GM12874 (cell line): Measurements from ENCODE around the gene COL1A1.

Source experiments
- TF ChIP-seq, protein P1 (sequence below): IDR thresholded peaks from 2 replicates; pipeline ENCODE4 v1.5.1; 2011; ENCODE audit warnings: low read depth, mild to moderate bottlenecking, control low read depth, low read length, moderate library complexity; ENCODE audit not compliant: insufficient read depth

Gene COL1A1

DNA sequence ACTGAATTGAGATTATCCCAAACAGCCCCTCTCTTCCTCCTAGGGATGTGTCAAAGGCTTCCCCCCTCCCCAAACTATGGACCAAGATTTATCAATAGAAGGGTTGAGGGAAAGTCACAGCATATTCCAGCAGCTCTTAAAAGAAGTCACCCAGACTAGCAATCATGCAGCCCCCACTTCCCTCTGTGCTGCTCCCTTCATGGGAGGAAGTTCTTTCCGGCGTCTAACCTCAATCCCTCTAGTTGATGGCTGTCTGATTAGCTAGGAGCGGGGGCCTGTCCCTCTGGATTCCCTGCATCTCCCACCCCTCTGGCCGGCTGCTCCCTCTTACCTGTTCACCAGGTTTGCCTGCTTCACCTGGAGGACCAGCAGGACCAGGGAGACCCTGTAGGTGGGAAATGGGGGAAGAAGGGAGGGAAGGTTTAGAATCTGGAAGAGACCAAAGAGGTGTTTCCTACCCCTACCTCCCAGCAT is 9.2 kb downstream of the COL1A1 start:
- TF ChIP-seq, protein P1, sequence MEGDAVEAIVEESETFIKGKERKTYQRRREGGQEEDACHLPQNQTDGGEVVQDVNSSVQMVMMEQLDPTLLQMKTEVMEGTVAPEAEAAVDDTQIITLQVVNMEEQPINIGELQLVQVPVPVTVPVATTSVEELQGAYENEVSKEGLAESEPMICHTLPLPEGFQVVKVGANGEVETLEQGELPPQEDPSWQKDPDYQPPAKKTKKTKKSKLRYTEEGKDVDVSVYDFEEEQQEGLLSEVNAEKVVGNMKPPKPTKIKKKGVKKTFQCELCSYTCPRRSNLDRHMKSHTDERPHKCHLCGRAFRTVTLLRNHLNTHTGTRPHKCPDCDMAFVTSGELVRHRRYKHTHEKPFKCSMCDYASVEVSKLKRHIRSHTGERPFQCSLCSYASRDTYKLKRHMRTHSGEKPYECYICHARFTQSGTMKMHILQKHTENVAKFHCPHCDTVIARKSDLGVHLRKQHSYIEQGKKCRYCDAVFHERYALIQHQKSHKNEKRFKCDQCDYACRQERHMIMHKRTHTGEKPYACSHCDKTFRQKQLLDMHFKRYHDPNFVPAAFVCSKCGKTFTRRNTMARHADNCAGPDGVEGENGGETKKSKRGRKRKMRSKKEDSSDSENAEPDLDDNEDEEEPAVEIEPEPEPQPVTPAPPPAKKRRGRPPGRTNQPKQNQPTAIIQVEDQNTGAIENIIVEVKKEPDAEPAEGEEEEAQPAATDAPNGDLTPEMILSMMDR, result no peak

DNA sequence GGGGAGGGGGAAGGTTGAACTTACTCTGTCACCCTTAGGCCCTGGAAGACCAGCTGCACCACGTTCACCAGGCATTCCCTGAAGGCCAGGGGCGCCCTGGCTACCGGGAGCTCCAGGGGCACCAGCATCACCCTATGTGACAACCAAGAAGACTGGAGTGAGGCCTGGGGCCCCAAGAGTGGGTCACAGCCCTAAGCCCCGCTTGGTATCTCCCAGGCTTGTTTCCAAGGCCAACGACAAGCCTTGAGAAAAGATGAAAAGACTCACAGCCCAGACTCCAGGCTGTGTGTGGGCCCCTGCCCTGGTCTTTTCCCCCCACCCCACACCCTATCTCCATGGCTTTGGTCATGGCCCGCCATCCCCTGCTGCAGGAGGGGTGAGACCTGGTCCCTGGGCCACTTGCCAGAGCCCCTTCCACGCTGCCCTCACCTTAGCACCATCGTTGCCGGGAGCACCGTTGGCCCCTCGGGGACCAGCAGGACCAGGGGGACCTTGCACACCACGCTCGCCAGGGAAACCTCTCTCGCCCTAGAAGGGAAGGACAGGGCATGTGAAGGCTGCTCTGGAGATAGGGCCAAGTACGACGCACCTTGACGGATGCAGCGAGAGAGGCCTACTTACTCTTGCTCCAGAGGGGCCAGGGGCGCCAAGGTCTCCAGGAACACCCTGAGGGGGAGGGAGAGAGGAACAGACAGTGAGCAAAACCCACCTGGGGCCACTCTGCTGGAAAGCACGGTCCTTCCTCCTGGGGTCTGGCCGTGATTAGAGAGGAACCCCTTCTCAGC is 9.9 kb downstream of the COL1A1 start:
- TF ChIP-seq, protein P1, result no peak

DNA sequence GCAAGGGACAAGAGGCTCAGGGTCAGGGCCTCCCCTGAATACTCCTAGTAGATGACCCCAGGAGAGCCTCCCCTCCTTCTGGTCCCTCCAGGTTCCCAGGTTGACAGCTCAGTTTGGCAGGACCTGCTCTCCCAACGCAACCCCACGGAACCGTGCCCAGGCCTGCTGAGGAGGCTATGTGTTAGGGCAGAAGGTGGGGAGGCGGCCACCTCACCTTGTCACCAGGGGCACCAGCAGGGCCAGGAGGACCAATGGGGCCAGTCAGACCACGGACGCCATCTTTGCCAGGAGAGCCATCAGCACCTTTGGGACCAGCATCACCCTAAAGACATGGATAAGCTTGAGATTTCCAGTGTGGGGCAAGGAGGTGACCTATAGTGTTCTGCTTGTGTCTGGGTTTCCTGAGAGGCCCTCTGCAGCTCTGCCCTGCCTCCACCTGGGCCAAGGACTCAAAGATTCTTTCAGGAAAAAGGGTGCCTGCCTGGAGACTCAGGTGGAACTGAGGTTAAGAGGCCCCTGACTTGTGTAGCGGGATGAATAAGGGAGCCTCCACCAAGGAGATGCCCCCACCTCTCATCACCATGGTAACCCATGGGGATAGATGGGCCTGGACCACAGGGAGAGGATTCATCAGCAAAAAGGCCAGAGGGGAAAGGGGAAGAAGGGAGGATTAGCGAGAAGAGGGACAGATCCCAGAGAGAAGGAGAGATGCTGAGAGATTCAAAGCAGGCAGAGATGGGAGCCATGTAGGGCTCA is 10.7 kb downstream of the COL1A1 start:
- TF ChIP-seq, protein P1, result no peak

DNA sequence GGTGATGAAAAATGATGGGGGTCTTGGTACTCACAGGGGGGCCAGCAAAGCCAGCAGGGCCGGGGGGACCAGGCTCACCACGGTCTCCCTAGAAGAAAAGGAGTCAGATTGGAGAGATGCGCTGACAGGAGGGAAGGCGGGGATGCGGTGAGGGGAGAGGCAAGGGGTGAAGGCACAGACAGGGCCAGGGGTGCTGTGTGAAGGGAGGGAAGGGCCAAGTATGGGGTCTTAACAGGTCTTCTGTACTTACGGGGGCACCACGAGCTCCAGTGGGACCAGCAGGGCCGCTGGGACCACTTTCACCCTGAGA is 11.2 kb downstream of the COL1A1 start:
- TF ChIP-seq, protein P1, result no peak

DNA sequence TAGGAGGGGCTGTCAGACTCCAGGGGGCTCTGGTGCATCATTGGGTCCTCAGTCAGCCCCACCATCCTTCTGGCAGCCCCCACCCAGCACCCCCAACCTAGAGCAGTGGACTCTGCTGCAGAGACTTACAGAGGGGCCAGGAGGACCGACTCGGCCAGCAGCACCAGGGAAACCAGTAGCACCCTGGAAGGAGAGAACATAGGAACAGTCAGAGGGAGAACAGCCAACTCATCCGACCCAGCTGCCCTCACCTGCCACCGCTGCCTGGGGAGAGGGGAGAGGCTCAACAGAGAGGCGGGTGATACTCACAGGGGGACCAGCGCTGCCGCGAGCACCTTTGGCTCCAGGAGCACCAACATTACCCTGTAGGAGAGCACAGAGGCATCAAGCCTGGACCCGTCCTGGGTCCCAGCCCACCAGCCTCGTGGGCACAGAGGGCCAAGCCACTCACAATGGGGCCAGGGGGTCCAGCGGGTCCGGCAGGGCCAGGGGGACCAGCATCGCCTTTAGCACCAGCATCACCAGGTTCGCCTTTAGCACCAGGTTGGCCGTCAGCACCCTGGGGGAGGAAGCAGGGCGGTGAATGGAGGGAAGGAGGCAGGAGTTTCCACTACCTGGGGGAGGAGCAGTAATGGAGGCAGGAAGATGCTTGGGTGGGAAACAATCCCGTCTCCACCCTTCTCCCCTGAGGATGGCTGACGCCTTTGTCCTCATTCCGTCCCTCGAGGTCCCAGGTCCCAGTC is 11.7 kb downstream of the COL1A1 start:
- TF ChIP-seq, protein P1, result no peak

DNA sequence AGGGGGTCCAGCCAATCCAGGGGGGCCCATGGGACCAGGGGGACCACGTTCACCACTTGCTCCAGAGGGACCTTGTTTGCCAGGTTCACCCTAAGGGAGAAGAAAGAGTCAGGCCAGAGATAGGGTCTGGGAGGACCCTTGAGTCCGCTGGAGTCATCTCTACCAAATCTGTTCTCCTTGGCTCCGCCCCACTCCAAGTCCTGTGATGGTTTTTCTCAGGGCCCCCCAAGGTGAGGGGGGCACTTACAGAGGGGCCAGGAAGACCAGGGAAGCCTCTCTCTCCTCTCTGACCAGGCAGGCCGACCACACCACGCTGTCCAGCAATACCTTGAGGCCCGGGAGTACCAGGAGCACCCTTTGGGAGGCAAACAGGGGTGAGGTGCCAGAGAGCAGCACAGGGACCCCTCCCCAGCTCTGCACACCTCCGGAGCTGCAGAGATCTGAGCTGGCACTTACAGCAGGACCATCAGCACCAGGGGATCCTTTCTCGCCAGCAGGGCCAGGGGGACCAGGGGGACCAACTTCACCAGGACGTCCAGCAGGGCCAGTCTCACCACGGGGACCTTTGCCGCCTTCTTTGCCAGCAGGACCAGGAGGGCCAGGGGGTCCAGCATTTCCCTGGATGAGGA is 12.4 kb downstream of the COL1A1 start:
- TF ChIP-seq, protein P1, result no peak

DNA sequence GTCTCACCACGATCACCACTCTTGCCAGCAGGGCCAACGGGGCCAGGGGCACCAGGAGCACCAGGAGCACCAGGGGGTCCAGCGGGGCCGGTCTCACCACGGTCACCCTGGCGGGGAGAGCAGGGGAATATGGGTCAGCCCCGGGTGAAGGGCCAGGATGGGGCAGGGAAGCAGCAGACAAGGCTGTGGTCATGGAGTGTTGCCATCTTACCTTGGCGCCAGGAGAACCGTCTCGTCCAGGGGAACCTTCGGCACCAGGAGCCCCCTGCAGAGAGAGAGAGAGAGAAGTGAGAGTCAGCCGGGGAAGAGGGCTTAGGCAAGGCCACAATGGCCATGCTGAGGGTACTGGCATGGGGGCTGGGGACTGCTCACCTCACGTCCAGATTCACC is 12.9 kb downstream of the COL1A1 start:
- TF ChIP-seq, protein P1, result no peak
